AG09309 (cell line): ENCODE results near the gene BICD2.

Source experiments
- DNase-seq: peaks from one replicate; pipeline ENCODE4 v3.0.0-alpha.2; 2010; ENCODE audit warnings: low read depth
- H3K4me3 ChIP-seq: 2 replicates; pipeline ENCODE4 v1.5.1; 2011; ENCODE audit warnings: mild to moderate bottlenecking, low read depth, low read length, moderate library complexity; ENCODE audit not compliant: control insufficient read depth
- CTCF ChIP-seq: IDR thresholded peaks from 2 replicates; pipeline ENCODE4 v1.5.1; 2011; ENCODE audit warnings: mild to moderate bottlenecking, low read depth, low read length, inconsistent platforms; ENCODE audit not compliant: insufficient read depth, control insufficient read depth; ENCODE audit errors: missing control alignments

BICD2 gene

GRCh38 chr9:92709240-92709639, 55.4 kb downstream of the BICD2 start:
- H3K4me3 ChIP-seq: no peak overlapping the region
- no peak for DNase-seq
- TF ChIP-seq CTCF: no peak

GRCh38 chr9:92707530-92707929, 57.1 kb downstream of the BICD2 start:
- DNase-seq: no peak
- H3K4me3 ChIP-seq: no peak overlapping the region
- TF ChIP-seq CTCF: no peak

GRCh38 chr9:92706218-92706940, 58.3 kb downstream of the BICD2 start:
- no peak overlapping the region for H3K4me3 ChIP-seq
- no peak for DNase-seq
- TF ChIP-seq CTCF: peak; percentile 56

- H3K4me3 ChIP-seq: no peak overlapping the region
- no peak for DNase-seq
- TF ChIP-seq CTCF: no peak
These were observed 60.1 kb downstream of the BICD2 start for GRCh38 chr9:92704528-92704927.

- TF ChIP-seq CTCF: no peak
- no peak for DNase-seq
- H3K4me3 ChIP-seq: no peak overlapping the region
These were observed 68.0 kb downstream of the BICD2 start for GRCh38 chr9:92696619-92697018.

- DNase-seq: no peak
- H3K4me3 ChIP-seq: no peak overlapping the region
- peak; percentile 20 for TF ChIP-seq CTCF
These were observed 77.7 kb downstream of the BICD2 start for GRCh38 chr9:92686954-92687353.
